GM23338 (cell line): Measurements from ENCODE around the gene ENPEP.

Source experiments
- CTCF ChIP-seq, 2 experiments: fragments of 200-600 bp in 1 of 2; sonication (generic) in 1 of 2; conservative IDR thresholded peaks; 2 replicates each; pipeline versions ENCODE4 v1.5.1 to v1.6.1; 2016 to 2017; ENCODE audit warnings: antibody characterized with exemption in 2 of 2, low read depth in 2 of 2, mild to moderate bottlenecking in 2 of 2, moderate library complexity in 1 of 2
- EZH2 ChIP-seq: fragments of 200-600 bp; sonication (generic); IDR thresholded peaks from one replicate; pipeline ENCODE4 v1.8.0; 2017; ENCODE audit warnings: antibody characterized with exemption, mild to moderate bottlenecking, low read depth; ENCODE audit not compliant: unreplicated experiment
- EZH2phosphoT487 ChIP-seq: fragments of 200-600 bp; sonication (generic); IDR thresholded peaks from one replicate; pipeline ENCODE4 v1.8.1; 2018; ENCODE audit warnings: antibody characterized with exemption; ENCODE audit not compliant: unreplicated experiment
- JUNB ChIP-seq: IDR thresholded peaks from one replicate; pipeline ENCODE4 v1.6.1; 2016; ENCODE audit warnings: antibody characterized with exemption; ENCODE audit not compliant: unreplicated experiment
- REST ChIP-seq: IDR thresholded peaks from one replicate; pipeline ENCODE4 v1.6.1; 2018; ENCODE audit warnings: antibody characterized with exemption; ENCODE audit not compliant: unreplicated experiment
- STAT1 ChIP-seq: IDR thresholded peaks from one replicate; pipeline ENCODE4 v1.6.1; 2016; ENCODE audit warnings: antibody characterized with exemption; ENCODE audit not compliant: unreplicated experiment

GRCh38 chr4:110493520-110493919 lies 17.6 kb downstream of the ENPEP start:
- TF ChIP-seq EZH2phosphoT487 (no peak), JUNB (no peak), CTCF (conservative IDR thresholded peaks at IDR 0.05; ENCODE audit: low read depth in 2 of 2) (no peak), EZH2 (no peak), REST (no peak), STAT1 (no peak)
